Activated T-helper 17 cell treated with anti-CD3 and anti-CD28 coated beads, Interleukin-2, amount 50 U/mL, for 72 hours (primary cell): ENCODE data around the gene PPM1F. TPM values are rescaled to one million over a fixed set of nuclear protein-coding genes. Genes with fewer than 3 reads are reported as not detected.
"Not testable (repeated sequence)": the region's sequence is repeated elsewhere in the genome, so short reads cannot be mapped to it uniquely, and the experiment has no call there.

Experiments used
- ATAC-seq: fragments of 150-1000 bp; cut with Tn5 transposase; replicated peaks from 2 replicates; pipeline ENCODE4 v1.10.0; 2021; ENCODE audit warnings: mild to moderate bottlenecking, moderate library complexity
- H3K27ac Mint-ChIP-seq: one replicate; pipeline ENCODE4 v1.8.0; 2022; ENCODE audit warnings: mixed read lengths
- H3K27me3 Mint-ChIP-seq: one replicate; pipeline ENCODE4 v1.8.0; 2022; ENCODE audit warnings: mixed read lengths
- H3K36me3 Mint-ChIP-seq: one replicate; pipeline ENCODE4 v1.8.0; 2022; ENCODE audit warnings: low read depth, mild to moderate bottlenecking, mixed read lengths
- H3K4me1 Mint-ChIP-seq: one replicate; pipeline ENCODE4 v1.8.0; 2022; ENCODE audit warnings: mixed read lengths
- H3K4me3 Mint-ChIP-seq: one replicate; pipeline ENCODE4 v1.8.0; 2022; ENCODE audit warnings: mild to moderate bottlenecking, mixed read lengths
- H3K9me3 Mint-ChIP-seq: one replicate; pipeline ENCODE4 v1.8.0; 2022; ENCODE audit warnings: mixed read lengths
- total RNA-seq, 2 donors: library from RNA; stranded (reverse); gene quantifications; one replicate each; pipeline ENCODE4 v1.2.3, GENCODE V29; 2022

The PPM1F gene
- total RNA-seq, 2 donors from 2014 or later: 17.3 to 20.3 TPM

- no peak overlapping the region for H3K27ac Mint-ChIP-seq
- no peak for ATAC-seq
- H3K4me3 Mint-ChIP-seq: no peak overlapping the region
- no peaks in the 10 kb centered on the region for H3K9me3 Mint-ChIP-seq
- H3K36me3 Mint-ChIP-seq: no peaks in the 10 kb centered on the region
- no peaks in the 10 kb centered on the region for H3K4me1 Mint-ChIP-seq
- H3K27me3 Mint-ChIP-seq: no peaks in the 10 kb centered on the region
Observed at GRCh38 chr22:21918466-21919185, 34.0 kb downstream of the PPM1F start.

GRCh38 chr22:21917959-21918261 is 34.7 kb downstream of the PPM1F start:
- no peaks in the 10 kb centered on the region for H3K27me3 Mint-ChIP-seq
- H3K9me3 Mint-ChIP-seq: no peaks in the 10 kb centered on the region
- no peak for ATAC-seq
- H3K27ac Mint-ChIP-seq: no peak overlapping the region
- no peaks in the 10 kb centered on the region for H3K36me3 Mint-ChIP-seq
- H3K4me3 Mint-ChIP-seq: no peak overlapping the region
- H3K4me1 Mint-ChIP-seq: no peaks in the 10 kb centered on the region

- no peak for ATAC-seq
- no peaks in the 10 kb centered on the region for H3K9me3 Mint-ChIP-seq
- no peak overlapping the region for H3K27ac Mint-ChIP-seq
- H3K36me3 Mint-ChIP-seq: no peaks in the 10 kb centered on the region
- no peak overlapping the region for H3K4me3 Mint-ChIP-seq
- no peaks in the 10 kb centered on the region for H3K27me3 Mint-ChIP-seq
- no peaks in the 10 kb centered on the region for H3K4me1 Mint-ChIP-seq
Observed at GRCh38 chr22:21917181-21917958, 35.3 kb downstream of the PPM1F start.

- no peak overlapping the region for H3K4me3 Mint-ChIP-seq
- H3K9me3 Mint-ChIP-seq: no peaks in the 10 kb centered on the region
- H3K36me3 Mint-ChIP-seq: no peaks in the 10 kb centered on the region
- H3K4me1 Mint-ChIP-seq: no peaks in the 10 kb centered on the region
- no peaks in the 10 kb centered on the region for H3K27me3 Mint-ChIP-seq
- ATAC-seq: no peak
- no peak overlapping the region for H3K27ac Mint-ChIP-seq
Observed at GRCh38 chr22:21916309-21916918, 36.2 kb downstream of the PPM1F start.

DNA sequence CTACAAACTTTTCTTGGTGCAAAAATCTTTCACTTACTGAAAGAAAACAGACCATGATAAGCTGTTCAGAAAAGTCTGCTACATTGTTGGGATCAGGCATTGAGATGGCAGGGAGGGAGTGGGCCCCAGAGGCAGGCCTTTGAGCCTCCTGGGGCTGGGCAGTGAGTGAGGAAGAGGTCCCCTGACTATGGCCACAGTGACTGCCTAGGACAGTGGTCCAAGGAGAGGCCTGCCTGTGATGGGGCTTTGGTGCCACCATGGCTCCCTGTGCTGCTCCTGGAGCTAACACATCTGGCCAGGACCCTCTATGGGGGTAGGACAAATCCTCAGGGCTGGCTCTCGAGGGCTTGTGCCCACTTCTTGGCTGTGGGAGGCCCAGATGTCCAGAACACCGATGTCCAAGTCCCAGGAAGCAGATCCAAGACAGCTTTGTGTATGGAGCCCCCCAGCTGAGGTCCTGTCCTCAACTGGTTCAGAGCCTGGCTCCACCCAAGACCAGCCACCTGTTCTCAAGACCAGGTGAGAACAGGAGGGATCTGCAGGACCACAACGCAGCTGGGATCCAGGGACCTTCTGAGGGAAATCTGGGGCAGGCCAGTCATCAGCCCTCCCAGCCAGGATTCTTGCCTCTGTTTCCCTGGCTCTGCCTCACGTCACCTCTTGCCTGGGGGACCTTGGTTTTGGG is 36.9 kb downstream of the PPM1F start:
- Mint-ChIP-seq H3K36me3 (no peaks in the 10 kb centered on the region), H3K27me3 (no peaks in the 10 kb centered on the region), H3K4me1 (no peaks in the 10 kb centered on the region), H3K27ac (no peak overlapping the region), H3K4me3 (no peak overlapping the region), H3K9me3 (no peaks in the 10 kb centered on the region)
- ATAC-seq: no peak

- H3K4me1 Mint-ChIP-seq, H3K27ac Mint-ChIP-seq, H3K4me3 Mint-ChIP-seq, H3K9me3 Mint-ChIP-seq, H3K27me3 Mint-ChIP-seq, H3K36me3 Mint-ChIP-seq, ATAC-seq: not testable (repeated sequence)
Observed at GRCh38 chr22:21914033-21914642, 38.5 kb downstream of the PPM1F start.

- not testable (repeated sequence) for H3K4me3 Mint-ChIP-seq, H3K27ac Mint-ChIP-seq, H3K27me3 Mint-ChIP-seq, H3K36me3 Mint-ChIP-seq, H3K4me1 Mint-ChIP-seq, ATAC-seq, H3K9me3 Mint-ChIP-seq
Observed at GRCh38 chr22:21910367-21910766, 42.3 kb downstream of the PPM1F start.

- ATAC-seq: no peak
- Mint-ChIP-seq H3K27me3 (no peaks in the 10 kb centered on the region), H3K9me3 (no peaks in the 10 kb centered on the region), H3K27ac (no peak overlapping the region), H3K36me3 (no peaks in the 10 kb centered on the region), H3K4me1 (no peaks in the 10 kb centered on the region), H3K4me3 (no peak overlapping the region)
Observed at GRCh38 chr22:21909871-21910270, 42.8 kb downstream of the PPM1F start.

- H3K27ac Mint-ChIP-seq: no peak overlapping the region
- no peaks in the 10 kb centered on the region for H3K27me3 Mint-ChIP-seq
- H3K9me3 Mint-ChIP-seq: no peaks in the 10 kb centered on the region
- no peaks in the 10 kb centered on the region for H3K4me1 Mint-ChIP-seq
- ATAC-seq: no peak
- no peak overlapping the region for H3K4me3 Mint-ChIP-seq
- H3K36me3 Mint-ChIP-seq: no peaks in the 10 kb centered on the region
Observed at GRCh38 chr22:21907638-21908522, 44.8 kb downstream of the PPM1F start.

DNA sequence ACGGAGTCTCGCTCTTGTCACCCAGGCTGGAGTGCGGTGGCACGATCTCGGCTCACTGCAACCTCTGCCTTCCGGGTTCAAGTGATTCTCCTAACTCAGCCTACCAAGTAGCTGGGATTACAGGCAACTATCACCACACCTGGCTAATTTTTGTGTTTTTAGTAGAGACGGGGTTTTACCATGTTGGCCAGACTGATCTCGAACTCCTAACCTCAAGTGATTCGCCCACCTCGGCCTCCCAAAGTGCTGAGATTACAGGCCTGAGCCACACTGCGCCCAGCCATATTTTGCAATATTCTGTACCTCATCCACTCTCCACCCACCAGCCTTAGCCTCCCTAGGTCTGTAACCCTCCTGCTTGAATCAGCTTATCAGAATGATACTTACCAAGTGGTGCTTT is 47.4 kb downstream of the PPM1F start:
- H3K27ac Mint-ChIP-seq, H3K4me1 Mint-ChIP-seq, H3K9me3 Mint-ChIP-seq, H3K36me3 Mint-ChIP-seq, ATAC-seq, H3K4me3 Mint-ChIP-seq, H3K27me3 Mint-ChIP-seq: not testable (repeated sequence)

DNA sequence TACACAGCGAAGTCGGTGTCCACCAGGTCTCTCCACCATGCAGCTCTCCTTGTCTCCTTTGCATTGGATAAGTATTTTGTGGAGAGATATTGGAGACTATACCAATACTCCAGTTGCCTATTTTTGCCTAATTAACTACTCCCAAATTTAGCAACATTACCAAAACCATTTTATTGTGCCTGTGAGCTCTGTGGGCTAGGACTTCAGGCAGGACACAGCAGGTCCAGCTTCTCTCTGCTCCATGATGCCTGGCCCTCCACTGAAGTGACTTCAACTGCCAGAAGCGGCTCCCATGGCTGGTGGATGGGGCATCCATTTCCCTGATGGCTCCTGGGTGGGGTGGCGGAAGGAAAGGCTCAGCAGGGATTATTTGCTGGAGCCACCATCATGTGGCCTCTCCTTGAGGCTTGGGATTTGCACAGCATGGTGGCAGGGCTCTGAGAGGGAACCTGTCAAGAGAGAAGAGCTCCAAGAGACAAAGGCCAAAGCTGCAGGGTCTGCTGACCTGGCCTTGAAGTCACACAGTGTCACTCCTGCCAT is 48.3 kb downstream of the PPM1F start:
- H3K27ac Mint-ChIP-seq: no peak overlapping the region
- no peak for ATAC-seq
- no peaks in the 10 kb centered on the region for H3K4me1 Mint-ChIP-seq
- no peak overlapping the region for H3K4me3 Mint-ChIP-seq
- H3K36me3 Mint-ChIP-seq: no peaks in the 10 kb centered on the region
- no peaks in the 10 kb centered on the region for H3K9me3 Mint-ChIP-seq
- no peaks in the 10 kb centered on the region for H3K27me3 Mint-ChIP-seq

- no peak overlapping the region for H3K27ac Mint-ChIP-seq
- H3K4me1 Mint-ChIP-seq: no peaks in the 10 kb centered on the region
- no peaks in the 10 kb centered on the region for H3K27me3 Mint-ChIP-seq
- H3K9me3 Mint-ChIP-seq: no peaks in the 10 kb centered on the region
- no peak overlapping the region for H3K4me3 Mint-ChIP-seq
- no peaks in the 10 kb centered on the region for H3K36me3 Mint-ChIP-seq
- no peak for ATAC-seq
Observed at GRCh38 chr22:21903283-21903682, 49.4 kb downstream of the PPM1F start.

- Mint-ChIP-seq H3K4me3 (no peak overlapping the region), H3K9me3 (no peaks in the 10 kb centered on the region), H3K27ac (no peak overlapping the region), H3K36me3 (no peaks in the 10 kb centered on the region), H3K4me1 (no peaks in the 10 kb centered on the region), H3K27me3 (no peaks in the 10 kb centered on the region)
- no peak for ATAC-seq
Observed at GRCh38 chr22:21902296-21903087, 50.2 kb downstream of the PPM1F start.
